Activated naive CD8-positive, alpha-beta T cell treated with anti-CD3 and anti-CD28 coated beads for 36 hours (primary cell): ENCODE measurements around the gene LRP1. TPM values are rescaled to one million over a fixed set of nuclear protein-coding genes. Genes with fewer than 3 reads are reported as not detected.

ENCODE experiments used
- DNase-seq: peaks from one replicate; pipeline ENCODE4 v3.0.0; 2021
- H3K27ac Mint-ChIP-seq: one replicate; pipeline ENCODE4 v1.8.0; 2022; ENCODE audit warnings: mild to moderate bottlenecking, moderate library complexity, mixed read lengths
- H3K27me3 Mint-ChIP-seq: one replicate; pipeline ENCODE4 v1.8.0; 2022; ENCODE audit warnings: mild to moderate bottlenecking, mixed read lengths
- H3K36me3 Mint-ChIP-seq: one replicate; pipeline ENCODE4 v1.8.0; 2021; ENCODE audit warnings: mild to moderate bottlenecking, mixed read lengths
- H3K4me1 Mint-ChIP-seq: one replicate; pipeline ENCODE4 v1.8.0; 2021; ENCODE audit warnings: mixed read lengths
- H3K4me3 Mint-ChIP-seq: one replicate; pipeline ENCODE4 v1.8.0; 2022; ENCODE audit warnings: mild to moderate bottlenecking, moderate library complexity, mixed read lengths
- H3K9me3 Mint-ChIP-seq: one replicate; pipeline ENCODE4 v1.8.0; 2022; ENCODE audit warnings: mixed read lengths
- total RNA-seq, 2 experiments: library from RNA; stranded (reverse); gene quantifications; one replicate each; pipeline ENCODE4 v1.2.3, GENCODE V29; 2021

LRP1 gene
- total RNA-seq, 2 experiments from 2014 or later: 1.3 to 2.0 TPM

- H3K4me1 Mint-ChIP-seq: no peaks in the 10 kb centered on the region
- H3K27ac Mint-ChIP-seq: no peak overlapping the region
Observed at GRCh38 chr12:57190037-57190436, 61.8 kb downstream of the LRP1 start.

GRCh38 chr12:57190821-57191220 lies 62.5 kb downstream of the LRP1 start:
- no peaks in the 10 kb centered on the region for H3K9me3 Mint-ChIP-seq

More at GRCh38 chr12:57190037-57190436, 61.8 kb downstream of the LRP1 start:
- H3K9me3 Mint-ChIP-seq: no peaks in the 10 kb centered on the region
- H3K27me3 Mint-ChIP-seq: no peaks in the 10 kb centered on the region
- no peaks in the 10 kb centered on the region for H3K36me3 Mint-ChIP-seq
- H3K4me3 Mint-ChIP-seq: no peak overlapping the region
- no peak for DNase-seq

DNA sequence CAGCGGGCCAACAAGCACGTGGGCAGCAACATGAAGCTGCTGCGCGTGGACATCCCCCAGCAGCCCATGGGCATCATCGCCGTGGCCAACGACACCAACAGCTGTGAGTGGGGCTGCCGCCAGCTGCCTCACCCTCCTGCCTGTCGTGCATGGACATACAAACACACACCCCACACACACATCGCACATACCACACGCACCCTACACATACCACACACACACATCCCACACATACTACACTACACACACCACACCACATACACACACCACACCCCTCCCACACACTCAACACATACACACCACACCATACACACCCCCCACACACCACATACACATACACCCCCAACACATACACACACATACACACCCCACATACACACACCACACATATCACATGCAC lies 63.1 kb downstream of the LRP1 start:
- Mint-ChIP-seq H3K9me3 (no peaks in the 10 kb centered on the region), H3K4me3 (no peak overlapping the region), H3K36me3 (no peaks in the 10 kb centered on the region), H3K27ac (no peak overlapping the region), H3K27me3 (no peaks in the 10 kb centered on the region), H3K4me1 (no peaks in the 10 kb centered on the region)
- DNase-seq: no peak

More at GRCh38 chr12:57190821-57191220, 62.5 kb downstream of the LRP1 start:
- Mint-ChIP-seq H3K36me3 (no peaks in the 10 kb centered on the region), H3K27me3 (no peaks in the 10 kb centered on the region), H3K4me3 (no peak overlapping the region), H3K27ac (no peak overlapping the region), H3K4me1 (no peaks in the 10 kb centered on the region)
- DNase-seq: no peak

DNA sequence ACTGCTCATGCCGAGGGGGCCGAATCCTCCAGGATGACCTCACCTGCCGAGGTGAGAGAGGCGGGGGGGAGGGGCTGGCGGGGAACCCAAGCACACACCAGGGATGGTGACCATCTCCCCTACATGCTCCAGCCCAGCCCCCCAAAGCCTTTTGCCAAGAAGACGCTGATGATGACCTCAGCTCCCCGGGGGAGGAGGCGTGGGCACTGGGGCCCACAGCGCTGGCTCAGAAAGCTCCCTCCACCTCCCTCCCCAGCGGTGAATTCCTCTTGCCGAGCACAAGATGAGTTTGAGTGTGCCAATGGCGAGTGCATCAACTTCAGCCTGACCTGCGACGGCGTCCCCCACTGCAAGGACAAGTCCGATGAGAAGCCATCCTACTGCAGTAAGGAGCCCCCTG lies 64.6 kb downstream of the LRP1 start:
- H3K9me3 Mint-ChIP-seq: no peaks in the 10 kb centered on the region
- no peaks in the 10 kb centered on the region for H3K27me3 Mint-ChIP-seq
- H3K4me3 Mint-ChIP-seq: no peak overlapping the region
- DNase-seq: no peak
- H3K36me3 Mint-ChIP-seq: no peaks in the 10 kb centered on the region
- H3K4me1 Mint-ChIP-seq: no peaks in the 10 kb centered on the region
- H3K27ac Mint-ChIP-seq: no peak overlapping the region

- Mint-ChIP-seq H3K4me3 (no peak overlapping the region), H3K27ac (no peak overlapping the region), H3K36me3 (no peaks in the 10 kb centered on the region), H3K4me1 (no peaks in the 10 kb centered on the region), H3K27me3 (no peaks in the 10 kb centered on the region), H3K9me3 (no peaks in the 10 kb centered on the region)
- DNase-seq: no peak
Observed at GRCh38 chr12:57193706-57194245, 65.5 kb downstream of the LRP1 start.

- Mint-ChIP-seq H3K4me3 (no peak overlapping the region), H3K27ac (no peak overlapping the region), H3K36me3 (no peaks in the 10 kb centered on the region), H3K27me3 (no peaks in the 10 kb centered on the region), H3K9me3 (no peaks in the 10 kb centered on the region), H3K4me1 (no peaks in the 10 kb centered on the region)
- no peak for DNase-seq
Observed at GRCh38 chr12:57194253-57194652, 66.0 kb downstream of the LRP1 start.

GRCh38 chr12:57195186-57195585 lies 66.9 kb downstream of the LRP1 start:
- Mint-ChIP-seq H3K27ac (no peak overlapping the region), H3K4me3 (no peak overlapping the region), H3K4me1 (no peaks in the 10 kb centered on the region), H3K36me3 (no peaks in the 10 kb centered on the region), H3K27me3 (no peaks in the 10 kb centered on the region), H3K9me3 (no peaks in the 10 kb centered on the region)
- no peak for DNase-seq

- DNase-seq: no peak
- H3K4me3 Mint-ChIP-seq: no peak overlapping the region
- no peaks in the 10 kb centered on the region for H3K36me3 Mint-ChIP-seq
- no peaks in the 10 kb centered on the region for H3K4me1 Mint-ChIP-seq
- no peak overlapping the region for H3K27ac Mint-ChIP-seq
- H3K27me3 Mint-ChIP-seq: no peaks in the 10 kb centered on the region
- no peaks in the 10 kb centered on the region for H3K9me3 Mint-ChIP-seq
Observed at GRCh38 chr12:57195611-57196371, 67.5 kb downstream of the LRP1 start.

DNA sequence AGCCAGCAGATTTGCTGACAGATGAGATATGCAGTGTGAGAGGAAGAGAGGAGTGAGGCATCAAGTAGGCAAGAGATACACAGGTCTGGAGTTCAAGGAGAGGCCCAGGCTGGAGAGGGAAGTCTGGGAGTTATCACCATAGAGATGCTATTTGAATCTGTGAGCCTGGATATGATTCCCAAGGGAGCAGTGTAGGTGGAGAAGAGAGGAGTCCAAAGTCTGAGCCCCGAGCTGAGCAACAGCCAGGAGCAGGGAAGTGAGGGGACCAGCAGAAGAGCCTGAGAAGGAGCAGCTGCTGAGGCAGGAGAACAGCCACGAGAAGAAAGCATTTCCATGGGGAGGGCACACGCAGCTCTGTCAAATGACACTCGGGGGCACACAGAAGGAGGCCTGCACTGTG lies 68.2 kb downstream of the LRP1 start:
- Mint-ChIP-seq H3K9me3 (no peaks in the 10 kb centered on the region), H3K27ac (no peak overlapping the region), H3K36me3 (no peaks in the 10 kb centered on the region), H3K4me1 (no peaks in the 10 kb centered on the region), H3K4me3 (no peak overlapping the region), H3K27me3 (no peaks in the 10 kb centered on the region)
- DNase-seq: no peak

DNA sequence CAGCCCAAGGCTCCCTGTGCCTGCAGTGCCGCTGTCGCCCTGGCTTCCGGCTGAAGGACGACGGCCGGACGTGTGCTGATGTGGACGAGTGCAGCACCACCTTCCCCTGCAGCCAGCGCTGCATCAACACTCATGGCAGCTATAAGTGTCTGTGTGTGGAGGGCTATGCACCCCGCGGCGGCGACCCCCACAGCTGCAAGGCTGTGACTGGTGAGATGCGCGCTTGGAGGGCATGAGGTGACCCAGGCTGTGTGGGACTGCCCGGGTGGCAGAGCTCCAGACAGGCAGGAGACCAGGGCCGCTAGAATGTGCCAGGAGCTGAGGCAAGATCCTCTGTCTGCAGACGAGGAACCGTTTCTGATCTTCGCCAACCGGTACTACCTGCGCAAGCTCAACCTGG lies 68.7 kb downstream of the LRP1 start:
- H3K27me3 Mint-ChIP-seq: no peaks in the 10 kb centered on the region
- H3K36me3 Mint-ChIP-seq: no peaks in the 10 kb centered on the region
- H3K4me3 Mint-ChIP-seq: no peak overlapping the region
- no peak for DNase-seq
- H3K4me1 Mint-ChIP-seq: no peaks in the 10 kb centered on the region
- no peaks in the 10 kb centered on the region for H3K9me3 Mint-ChIP-seq
- no peak overlapping the region for H3K27ac Mint-ChIP-seq

- no peak overlapping the region for H3K27ac Mint-ChIP-seq
- no peak for DNase-seq
- no peaks in the 10 kb centered on the region for H3K27me3 Mint-ChIP-seq
- H3K4me1 Mint-ChIP-seq: no peaks in the 10 kb centered on the region
- H3K4me3 Mint-ChIP-seq: no peak overlapping the region
- H3K36me3 Mint-ChIP-seq: no peaks in the 10 kb centered on the region
- H3K9me3 Mint-ChIP-seq: no peaks in the 10 kb centered on the region
Observed at GRCh38 chr12:57198329-57198728, 70.0 kb downstream of the LRP1 start.

DNA sequence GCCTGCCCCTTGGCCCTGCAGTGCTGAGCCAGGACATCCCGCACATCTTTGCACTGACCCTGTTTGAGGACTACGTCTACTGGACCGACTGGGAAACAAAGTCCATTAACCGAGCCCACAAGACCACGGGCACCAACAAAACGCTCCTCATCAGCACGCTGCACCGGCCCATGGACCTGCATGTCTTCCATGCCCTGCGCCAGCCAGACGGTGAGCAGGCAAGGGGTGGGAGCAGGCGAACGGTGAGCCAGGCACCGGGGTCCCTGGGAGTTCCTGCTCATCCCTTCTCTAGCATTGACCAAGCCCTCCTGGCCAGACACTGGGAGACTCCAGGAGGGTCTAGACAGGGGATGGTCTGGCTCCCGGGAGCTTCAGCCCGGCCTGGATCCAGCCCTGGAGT lies 70.9 kb downstream of the LRP1 start:
- Mint-ChIP-seq H3K36me3 (no peaks in the 10 kb centered on the region), H3K27ac (no peak overlapping the region), H3K4me1 (no peaks in the 10 kb centered on the region), H3K4me3 (no peak overlapping the region), H3K9me3 (no peaks in the 10 kb centered on the region), H3K27me3 (no peaks in the 10 kb centered on the region)
- no peak for DNase-seq

DNA sequence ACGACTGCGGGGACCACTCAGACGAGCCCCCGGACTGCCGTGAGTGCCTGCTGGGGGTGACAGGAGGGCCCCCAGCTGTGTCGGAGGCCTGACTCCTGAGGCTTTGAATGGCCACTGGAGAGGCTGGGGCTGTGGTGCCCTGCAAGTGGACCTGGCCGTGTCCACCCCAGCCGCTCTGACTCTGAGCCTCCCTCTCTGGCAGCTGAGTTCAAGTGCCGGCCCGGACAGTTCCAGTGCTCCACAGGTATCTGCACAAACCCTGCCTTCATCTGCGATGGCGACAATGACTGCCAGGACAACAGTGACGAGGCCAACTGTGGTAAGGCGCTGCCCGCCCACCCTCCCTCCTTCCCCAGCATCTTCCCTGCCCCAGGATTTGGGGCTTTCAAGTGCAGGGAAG lies 72.2 kb downstream of the LRP1 start:
- Mint-ChIP-seq H3K9me3 (no peaks in the 10 kb centered on the region), H3K36me3 (no peaks in the 10 kb centered on the region), H3K4me3 (no peak overlapping the region), H3K27me3 (no peaks in the 10 kb centered on the region), H3K27ac (no peak overlapping the region), H3K4me1 (no peaks in the 10 kb centered on the region)
- DNase-seq: no peak

- no peak for DNase-seq
- Mint-ChIP-seq H3K27ac (no peak overlapping the region), H3K27me3 (no peaks in the 10 kb centered on the region), H3K36me3 (no peaks in the 10 kb centered on the region), H3K4me3 (no peak overlapping the region), H3K9me3 (no peaks in the 10 kb centered on the region), H3K4me1 (no peaks in the 10 kb centered on the region)
Observed at GRCh38 chr12:57201219-57201618, 72.9 kb downstream of the LRP1 start.

- Mint-ChIP-seq H3K9me3 (no peaks in the 10 kb centered on the region), H3K27ac (no peak overlapping the region), H3K27me3 (no peaks in the 10 kb centered on the region), H3K36me3 (no peaks in the 10 kb centered on the region), H3K4me1 (no peaks in the 10 kb centered on the region), H3K4me3 (no peak overlapping the region)
- DNase-seq: no peak
Observed at GRCh38 chr12:57201631-57202030, 73.3 kb downstream of the LRP1 start.

- Mint-ChIP-seq H3K27ac (no peak overlapping the region), H3K9me3 (no peaks in the 10 kb centered on the region), H3K36me3 (no peaks in the 10 kb centered on the region), H3K27me3 (no peaks in the 10 kb centered on the region), H3K4me3 (no peak overlapping the region), H3K4me1 (no peaks in the 10 kb centered on the region)
- no peak for DNase-seq
Observed at GRCh38 chr12:57202321-57202720, 74.0 kb downstream of the LRP1 start.
